Natural killer cell (primary cell): Measurements from ENCODE around the gene ZNF576. TPM values are rescaled to one million over a fixed set of nuclear protein-coding genes. Genes with fewer than 3 reads are reported as not detected.
"Not testable (repeated sequence)": the region's sequence is repeated elsewhere in the genome, so short reads cannot be mapped to it uniquely, and the experiment has no call there.

Source experiments
- ATAC-seq, 3 donors: fragments of 150-1000 bp in 2 of 3; fragments of 200-7000 bp in 1 of 3; cut with Tn5 transposase; 1 replicate in 1 of 3; 2 replicates in 2 of 3; pipeline ENCODE4 v1.10.0; 2021; ENCODE audit warnings: mild to moderate bottlenecking in 2 of 3, moderate library complexity in 2 of 3
- DNase-seq, 2 donors: peaks; one replicate each; pipeline versions ENCODE4 v3.0.0 to v3.0.0-alpha.2; 2013 to 2021; ENCODE audit warnings: mixed read lengths in 1 of 2
- H3K27ac ChIP-seq: one replicate; pipeline ENCODE4 v1.5.1; 2013; ENCODE audit warnings: mild to moderate bottlenecking, low read length
- H3K27me3 ChIP-seq: one replicate; pipeline ENCODE4 v1.6.1; 2013; ENCODE audit warnings: low read length; ENCODE audit not compliant: control insufficient read depth, insufficient read depth
- H3K36me3 ChIP-seq: one replicate; pipeline ENCODE4 v1.6.1; 2013; ENCODE audit warnings: low read length; ENCODE audit not compliant: control insufficient read depth, insufficient read depth
- H3K4me1 ChIP-seq: one replicate; pipeline ENCODE4 v1.6.1; 2013; ENCODE audit warnings: low read length; ENCODE audit not compliant: control insufficient read depth, insufficient read depth
- H3K4me3 ChIP-seq: one replicate; pipeline ENCODE4 v1.5.1; 2013; ENCODE audit warnings: low read length
- H3K9me3 ChIP-seq: one replicate; pipeline ENCODE4 v1.6.1; 2013; ENCODE audit warnings: low read length; ENCODE audit not compliant: control insufficient read depth, insufficient read depth
- H3K27ac Mint-ChIP-seq, 2 donors: one replicate each; pipeline ENCODE4 v1.8.0; 2022; ENCODE audit warnings: mild to moderate bottlenecking in 2 of 2, mixed read lengths in 2 of 2, moderate library complexity in 1 of 2
- H3K27me3 Mint-ChIP-seq, 2 donors: one replicate each; pipeline ENCODE4 v1.8.0; 2022; ENCODE audit warnings: low read depth in 2 of 2, mixed read lengths in 2 of 2
- H3K36me3 Mint-ChIP-seq: one replicate; pipeline ENCODE4 v1.8.0; 2022; ENCODE audit warnings: mixed read lengths
- H3K4me1 Mint-ChIP-seq, 2 donors: one replicate each; pipeline ENCODE4 v1.8.0; 2022; ENCODE audit warnings: mixed read lengths in 2 of 2
- H3K4me3 Mint-ChIP-seq: one replicate; pipeline ENCODE4 v1.8.0; 2022; ENCODE audit warnings: mild to moderate bottlenecking, moderate library complexity, mixed read lengths
- H3K9me3 Mint-ChIP-seq, 2 donors: one replicate each; pipeline ENCODE4 v1.8.0; 2022; ENCODE audit warnings: mixed read lengths in 2 of 2
- WGBS: methylation state at CpG from one replicate; pipeline ENCODE4 v1.1.7; 2013; ENCODE audit warnings: missing lambda C conversion rate; ENCODE audit not compliant: insufficient coverage; 5-methylcytosine and 5-hydroxymethylcytosine counted together
- intact Hi-C: fragments of 100-400 bp; cut with micrococcal nuclease; formaldehyde crosslinking; loops from one replicate; pipeline ENCODE4 v1.14.2; 2022
- total RNA-seq, 4 donors: library from RNA; stranded (reverse); fragments of 120-200 nt in 1 of 4; gene quantifications; one replicate each; pipeline versions ENCODE4 v1.2.3 to v1.2.4, GENCODE V29; 2013 to 2022
- TF ChIP-seq, protein P1 (sequence below): fragments of 200-600 bp; IDR thresholded peaks from one replicate; pipeline ENCODE4 v1.8.0; 2022; ENCODE audit warnings: antibody characterized with exemption

ZNF576 gene
- total RNA-seq, 3 donors from 2014 or later (not counting 1 experiment from before 2014, with no cell fraction given) = 4.0 to 10.4 (median 5.8) TPM

DNA sequence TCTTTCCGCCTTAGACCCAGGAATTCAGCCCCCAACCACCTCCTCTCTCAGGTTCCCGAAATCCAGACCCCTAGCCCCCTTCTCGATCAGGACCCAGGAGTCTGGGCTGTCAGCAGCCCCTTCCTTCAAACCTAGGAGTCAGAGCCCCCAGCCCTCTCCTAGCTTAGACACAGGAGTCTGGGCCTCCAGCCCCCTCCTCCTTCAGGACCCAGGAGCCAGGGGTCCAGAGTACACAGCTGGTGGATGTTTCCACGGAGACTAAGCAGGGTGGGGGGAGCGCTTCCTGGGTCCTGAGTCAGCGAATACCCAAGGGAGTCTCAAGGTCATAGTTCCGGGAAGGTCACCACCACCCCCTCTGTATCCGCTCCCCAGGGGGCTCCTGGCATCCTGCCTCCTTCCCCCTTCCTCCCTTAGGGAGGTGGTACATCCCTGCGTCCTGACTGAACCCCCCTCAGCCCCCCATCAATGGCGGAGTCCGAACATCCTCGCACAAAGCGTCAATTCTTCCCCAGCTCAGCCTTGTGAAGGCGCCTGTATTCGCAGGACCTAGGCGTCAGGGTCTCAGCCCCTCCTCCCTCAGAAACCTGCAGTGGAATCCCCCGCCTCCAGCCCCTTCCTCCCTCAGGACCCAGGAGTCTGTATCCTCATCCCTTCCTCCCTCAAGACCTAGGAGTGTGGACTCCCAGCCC lies 38.6 kb downstream of the ZNF576 start:
- Histone ChIP-seq H3K9me3 (no peaks in the 10 kb centered on the region), H3K4me3 (no peak overlapping the region), H3K27ac (no peak overlapping the region), H3K27me3 (peaks cover 15% of the 10 kb centered on the region), H3K4me1 (peaks cover 9% of the 10 kb centered on the region), H3K36me3 (no peaks in the 10 kb centered on the region)
- intact Hi-C loops = no loop called here
- Mint-ChIP-seq H3K27me3 (peaks cover 31 to 34% of the 10 kb centered on the region in 2 donors), H3K4me1 (peaks cover 8 to 12% of the 10 kb centered on the region in 2 donors), H3K27ac (no peak overlapping the region), H3K36me3 (no peaks in the 10 kb centered on the region), H3K9me3 (no peaks in the 10 kb centered on the region), H3K4me3 (no peak overlapping the region)
- TF ChIP-seq, protein P1, sequence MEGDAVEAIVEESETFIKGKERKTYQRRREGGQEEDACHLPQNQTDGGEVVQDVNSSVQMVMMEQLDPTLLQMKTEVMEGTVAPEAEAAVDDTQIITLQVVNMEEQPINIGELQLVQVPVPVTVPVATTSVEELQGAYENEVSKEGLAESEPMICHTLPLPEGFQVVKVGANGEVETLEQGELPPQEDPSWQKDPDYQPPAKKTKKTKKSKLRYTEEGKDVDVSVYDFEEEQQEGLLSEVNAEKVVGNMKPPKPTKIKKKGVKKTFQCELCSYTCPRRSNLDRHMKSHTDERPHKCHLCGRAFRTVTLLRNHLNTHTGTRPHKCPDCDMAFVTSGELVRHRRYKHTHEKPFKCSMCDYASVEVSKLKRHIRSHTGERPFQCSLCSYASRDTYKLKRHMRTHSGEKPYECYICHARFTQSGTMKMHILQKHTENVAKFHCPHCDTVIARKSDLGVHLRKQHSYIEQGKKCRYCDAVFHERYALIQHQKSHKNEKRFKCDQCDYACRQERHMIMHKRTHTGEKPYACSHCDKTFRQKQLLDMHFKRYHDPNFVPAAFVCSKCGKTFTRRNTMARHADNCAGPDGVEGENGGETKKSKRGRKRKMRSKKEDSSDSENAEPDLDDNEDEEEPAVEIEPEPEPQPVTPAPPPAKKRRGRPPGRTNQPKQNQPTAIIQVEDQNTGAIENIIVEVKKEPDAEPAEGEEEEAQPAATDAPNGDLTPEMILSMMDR = no peak
- DNase-seq (no peak), ATAC-seq (no peak)
- WGBS = 31% methylated on average over 17 of the region's 17 CpGs

DNA sequence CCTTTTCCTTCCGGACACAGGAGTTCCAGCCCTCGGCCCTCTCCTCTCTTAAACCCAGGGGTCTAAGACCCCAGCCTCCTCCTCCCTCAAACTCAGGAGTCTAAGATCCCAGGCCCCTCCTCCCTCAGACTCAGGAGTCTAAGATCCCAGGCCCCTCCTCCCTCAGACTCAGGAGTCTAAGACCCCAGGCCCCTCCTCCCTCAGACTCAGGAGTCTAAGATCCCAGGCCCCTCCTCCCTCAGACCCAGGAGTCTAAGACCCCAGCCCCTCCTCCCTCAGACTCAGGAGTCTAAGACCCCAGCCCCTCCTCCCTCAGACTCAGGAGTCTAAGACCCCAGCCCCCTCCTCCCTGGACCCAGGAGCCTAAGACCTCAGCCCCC lies 39.2 kb downstream of the ZNF576 start:
- H3K4me3 Mint-ChIP-seq, H3K27ac Mint-ChIP-seq, H3K36me3 ChIP-seq, H3K4me3 ChIP-seq, intact Hi-C loops, ATAC-seq, H3K36me3 Mint-ChIP-seq, H3K9me3 Mint-ChIP-seq, DNase-seq, H3K27ac ChIP-seq, H3K9me3 ChIP-seq: not testable (repeated sequence)
- 75% methylated on average over 2 of the region's 2 CpGs for WGBS
- Mint-ChIP-seq H3K27me3 (peaks cover 34 to 35% of the 10 kb centered on the region in 2 donors), H3K4me1 (peaks cover 8 to 17% of the 10 kb centered on the region in 2 donors)
- H3K4me1 ChIP-seq = peaks cover 14% of the 10 kb centered on the region
- peaks cover 20% of the 10 kb centered on the region for H3K27me3 ChIP-seq

DNA sequence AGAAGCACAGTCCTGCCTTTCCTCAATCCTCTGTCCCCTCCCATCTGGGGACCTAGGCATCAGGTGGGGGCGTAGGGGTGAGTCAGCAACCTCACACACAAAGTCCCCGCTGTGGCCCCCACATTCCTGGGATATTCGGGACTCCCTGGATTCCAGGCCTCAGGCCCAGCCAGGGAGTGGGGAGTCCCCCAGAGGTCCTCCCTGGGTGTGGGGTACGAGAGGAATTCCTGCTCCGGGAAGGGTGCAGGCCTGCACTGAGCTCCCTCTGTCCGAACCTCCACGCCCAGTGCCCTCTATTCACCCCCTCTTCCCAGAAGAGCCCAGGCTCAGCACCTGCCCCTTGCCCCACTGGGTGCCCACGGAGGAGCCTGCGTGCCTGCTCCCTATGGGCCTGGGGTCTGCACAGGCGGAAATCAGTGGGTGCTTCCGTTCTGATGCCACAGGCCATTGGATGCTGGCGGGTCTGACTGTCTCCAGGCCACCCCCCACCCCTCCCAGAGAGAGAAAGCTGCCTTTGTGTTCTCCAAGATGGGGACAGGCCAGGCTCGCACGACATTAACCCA lies 39.8 kb downstream of the ZNF576 start:
- Histone ChIP-seq H3K4me1 (peaks cover 15% of the 10 kb centered on the region), H3K27me3 (peaks cover 22% of the 10 kb centered on the region), H3K27ac (no peak overlapping the region), H3K36me3 (no peaks in the 10 kb centered on the region), H3K9me3 (no peaks in the 10 kb centered on the region), H3K4me3 (no peak overlapping the region)
- Mint-ChIP-seq H3K27me3 (peaks cover 36 to 38% of the 10 kb centered on the region in 2 donors), H3K9me3 (no peaks in the 10 kb centered on the region), H3K27ac (no peak overlapping the region), H3K4me1 (peaks cover 8 to 19% of the 10 kb centered on the region in 2 donors), H3K36me3 (no peaks in the 10 kb centered on the region), H3K4me3 (no peak overlapping the region)
- intact Hi-C loops = no loop called here
- TF ChIP-seq, protein P1 = no peak
- WGBS = 86% methylated on average over 12 of the region's 14 CpGs
- no peak for DNase-seq
- ATAC-seq = no peak

DNA sequence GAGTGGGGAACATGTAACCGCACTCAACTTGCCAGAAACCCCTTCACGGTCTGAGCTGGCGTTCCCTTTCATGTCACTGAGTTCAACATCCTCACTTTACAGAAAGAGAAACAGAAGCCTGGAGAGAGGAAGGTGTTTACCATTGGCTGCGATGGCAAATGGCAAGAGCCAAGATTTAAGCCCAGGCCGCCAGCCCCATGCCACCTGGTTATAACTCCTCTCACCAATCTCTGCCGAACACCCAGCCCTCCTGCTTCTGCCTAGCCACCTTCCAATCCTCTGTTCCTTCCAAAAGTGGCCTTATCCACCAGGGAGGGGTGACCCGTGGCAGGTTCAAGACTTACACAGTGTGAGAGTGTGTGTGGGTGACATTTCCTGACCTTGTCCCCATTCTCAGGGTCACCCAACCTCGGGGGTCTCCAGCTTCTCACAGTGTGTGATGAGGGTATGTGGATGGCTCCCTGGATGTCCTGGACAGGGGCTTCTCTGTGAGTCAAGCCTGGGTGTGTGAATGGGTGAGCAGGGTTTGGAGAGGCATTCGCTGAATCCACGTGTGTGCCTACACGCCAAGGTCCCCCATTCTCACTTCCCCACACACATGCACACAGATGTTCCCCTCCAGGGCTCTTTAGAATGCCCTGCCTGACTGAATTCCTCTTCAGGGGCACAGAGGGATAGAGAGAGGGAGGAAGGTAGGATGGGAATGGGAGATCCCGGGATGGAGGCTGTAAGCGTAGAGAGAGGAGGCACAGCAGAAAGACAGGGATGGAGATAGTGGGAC lies 42.0 kb downstream of the ZNF576 start:
- ATAC-seq = no peak
- Mint-ChIP-seq H3K27me3 (peaks cover 37 to 38% of the 10 kb centered on the region in 2 donors), H3K9me3 (no peaks in the 10 kb centered on the region), H3K27ac (peak overlapping the region in 1 of 2 donors; percentile 77), H3K36me3 (no peaks in the 10 kb centered on the region), H3K4me3 (peak overlapping the region; percentile 89), H3K4me1 (peaks cover 8 to 19% of the 10 kb centered on the region in 2 donors)
- peaks cover 15% of the 10 kb centered on the region for H3K4me1 ChIP-seq
- H3K27ac ChIP-seq = no peak overlapping the region
- TF ChIP-seq, protein P1 = no peak
- 71% methylated on average over 11 of the region's 13 CpGs for WGBS
- peaks cover 26% of the 10 kb centered on the region for H3K27me3 ChIP-seq
- DNase-seq = no peak
- H3K9me3 ChIP-seq = no peaks in the 10 kb centered on the region
- H3K36me3 ChIP-seq = no peaks in the 10 kb centered on the region
- intact Hi-C loops = no loop called here
- H3K4me3 ChIP-seq = no peak overlapping the region
